GM19099 (cell line): ENCODE data around the gene TLE7.

Experiments used
- POLR2A ChIP-seq: IDR thresholded peaks from 3 replicates; pipeline ENCODE4 v1.6.1; 2011; ENCODE audit warnings: low read depth; ENCODE audit not compliant: insufficient read length; ENCODE audit errors: extremely low read depth

Gene TLE7

GRCh38 chr16:71461686-71462648 is 20.1 kb upstream of the TLE7 start, which contains the start of gene ZNF23:
Gene ZNF23 (minus strand): TSS chr16:71462247. CDS start chr16:71456796, 5,451 bp downstream.
- TF ChIP-seq POLR2A = peak; percentile 97

DNA sequence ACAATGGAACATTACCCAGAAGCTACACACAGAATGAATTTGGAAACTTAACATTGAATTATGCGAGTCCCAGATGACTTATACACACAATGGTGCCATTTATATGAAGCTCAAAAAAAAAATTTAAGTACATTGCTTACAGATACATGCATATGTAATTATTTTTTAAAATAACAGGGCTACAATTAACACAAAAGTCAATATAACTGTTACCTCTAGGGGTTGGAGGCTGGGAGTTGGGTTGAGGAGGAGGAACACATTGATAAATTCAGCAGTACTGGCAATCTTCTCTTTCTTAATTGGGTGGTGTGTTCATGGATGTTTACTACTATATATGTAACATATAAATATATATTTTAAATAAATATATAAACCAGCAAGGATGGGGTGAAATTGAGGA is 19.1 kb upstream of the TLE7 start:
- TF ChIP-seq POLR2A = no peak

- TF ChIP-seq POLR2A = no peak
These were observed 18.4 kb upstream of the TLE7 start for GRCh38 chr16:71460236-71460635.

DNA sequence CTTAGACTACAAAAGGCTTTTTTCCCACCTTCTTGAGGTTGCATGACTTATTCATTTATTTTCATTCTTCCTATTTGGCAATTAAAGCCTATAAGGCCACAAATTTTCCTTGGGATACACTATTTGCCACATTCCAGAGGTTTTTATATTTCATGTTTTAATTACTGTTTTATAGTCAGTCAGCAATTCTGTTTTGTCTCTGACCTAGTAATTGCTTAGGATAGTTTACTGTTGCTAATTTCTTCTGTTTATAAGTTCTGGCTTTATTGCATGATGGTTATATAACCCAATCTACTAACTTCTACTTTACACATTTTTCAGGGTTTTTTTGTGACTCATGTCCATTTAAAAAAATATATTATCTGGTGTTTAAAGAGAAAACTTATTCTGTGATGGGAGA is 17.7 kb upstream of the TLE7 start:
- no peak for TF ChIP-seq POLR2A

GRCh38 chr16:71456801-71457200 is 14.9 kb upstream of the TLE7 start:
- TF ChIP-seq POLR2A = no peak

GRCh38 chr16:71453036-71453435 is 11.2 kb upstream of the TLE7 start:
- TF ChIP-seq POLR2A = no peak

DNA sequence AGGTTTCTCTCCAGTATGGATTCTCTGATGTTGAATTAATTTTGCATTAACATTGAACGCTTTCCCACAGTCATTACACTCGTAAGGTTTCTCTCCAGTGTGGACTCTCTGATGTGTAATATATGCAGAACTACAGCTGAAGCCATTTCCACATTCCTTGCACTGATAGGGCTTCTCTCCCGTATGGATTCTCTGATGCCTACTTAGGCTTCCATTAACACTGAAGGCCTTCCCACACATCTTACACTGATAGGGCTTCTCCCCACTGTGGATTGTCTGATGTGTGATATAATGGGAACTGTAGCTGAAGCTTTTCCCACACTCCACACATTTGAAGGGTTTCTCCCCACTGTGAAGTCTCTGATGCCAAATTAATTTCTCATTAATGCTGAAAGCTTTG is 7.2 kb upstream of the TLE7 start:
- TF ChIP-seq POLR2A = no peak

DNA sequence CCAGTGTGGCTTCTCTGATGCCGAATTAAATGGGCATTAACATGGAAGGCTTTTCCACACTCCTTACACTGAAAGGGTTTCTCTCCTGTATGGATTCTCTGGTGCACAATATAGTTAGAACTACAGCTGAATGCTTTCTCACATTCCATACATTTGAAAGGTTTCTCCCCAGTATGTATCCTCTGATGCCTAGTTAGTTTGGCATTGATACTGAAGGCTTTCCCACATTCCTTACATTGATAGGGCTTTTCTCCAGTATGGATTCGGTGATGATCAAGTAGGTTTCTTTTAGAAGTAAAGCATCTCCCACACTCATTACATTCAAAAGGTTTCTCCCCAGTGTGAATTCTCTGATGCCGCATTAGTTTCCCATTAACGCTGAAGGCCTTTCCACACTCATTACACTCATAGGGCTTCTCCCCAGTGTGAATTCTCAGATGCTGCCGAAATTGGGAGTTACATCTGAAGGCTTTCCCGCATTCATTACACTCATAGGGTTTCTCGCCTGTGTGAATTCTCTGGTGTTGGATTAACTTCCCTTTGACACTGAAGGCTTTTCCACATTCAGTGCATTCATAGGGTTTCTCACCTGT is 6.5 kb upstream of the TLE7 start:
- no peak for TF ChIP-seq POLR2A

DNA sequence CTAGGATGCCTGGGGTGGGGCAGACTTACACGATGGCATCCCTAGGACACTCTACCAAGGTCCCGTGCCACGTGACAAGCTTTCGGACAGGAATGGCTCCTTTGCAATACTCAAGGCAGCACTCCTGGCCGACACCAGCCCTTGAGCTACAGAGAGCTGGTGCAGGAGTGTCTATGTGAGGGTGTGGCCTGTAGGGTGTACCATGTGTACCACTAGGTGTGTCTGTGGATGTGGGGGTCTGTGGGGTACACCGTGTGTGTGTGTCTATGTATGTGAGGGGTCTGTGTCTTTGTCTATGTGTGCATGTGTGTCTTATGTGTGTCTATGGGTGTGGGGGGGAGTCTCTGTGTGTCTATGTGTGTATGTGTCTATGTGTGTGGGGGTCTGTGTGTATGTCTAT is 1.9 kb upstream of the TLE7 start:
- no peak for TF ChIP-seq POLR2A

- TF ChIP-seq POLR2A = no peak
These were observed 355 bp downstream of the TLE7 start for GRCh38 chr16:71441348-71442050.

DNA sequence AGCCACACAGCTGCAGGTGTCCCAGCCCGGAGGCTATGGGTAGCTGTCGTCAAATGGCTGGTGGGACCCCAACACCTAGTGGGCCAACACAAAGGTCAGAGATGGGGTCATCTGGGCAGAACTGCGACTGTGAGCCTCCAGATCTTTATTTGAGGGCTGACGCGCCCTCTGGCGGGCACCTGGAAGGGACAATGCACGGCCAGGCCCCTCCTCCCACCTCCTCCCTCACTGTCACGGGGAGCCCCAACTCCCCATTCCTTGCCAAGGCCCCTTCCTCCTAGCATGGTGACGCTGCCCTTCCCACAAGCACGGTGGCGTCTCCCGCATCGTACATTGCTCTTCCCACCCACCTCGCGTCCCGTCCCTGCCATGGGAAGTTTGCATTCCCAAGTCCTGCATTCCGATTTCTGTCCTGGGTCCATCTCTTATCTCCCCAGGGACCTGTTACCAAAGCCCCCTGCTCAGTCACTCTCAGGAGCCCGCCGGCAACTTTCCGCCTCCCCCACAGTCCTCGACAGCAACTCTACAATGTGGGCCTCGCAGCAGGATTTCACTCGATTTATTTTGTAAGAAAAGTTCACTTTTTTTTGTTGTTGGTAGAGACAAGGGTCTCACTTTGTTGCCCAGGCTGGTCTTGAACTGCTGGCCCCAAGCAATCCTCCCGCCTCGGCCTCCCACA is 1.0 kb downstream of the TLE7 start:
- no peak for TF ChIP-seq POLR2A

- TF ChIP-seq POLR2A = no peak
These were observed 2.3 kb downstream of the TLE7 start for GRCh38 chr16:71439523-71439922.

DNA sequence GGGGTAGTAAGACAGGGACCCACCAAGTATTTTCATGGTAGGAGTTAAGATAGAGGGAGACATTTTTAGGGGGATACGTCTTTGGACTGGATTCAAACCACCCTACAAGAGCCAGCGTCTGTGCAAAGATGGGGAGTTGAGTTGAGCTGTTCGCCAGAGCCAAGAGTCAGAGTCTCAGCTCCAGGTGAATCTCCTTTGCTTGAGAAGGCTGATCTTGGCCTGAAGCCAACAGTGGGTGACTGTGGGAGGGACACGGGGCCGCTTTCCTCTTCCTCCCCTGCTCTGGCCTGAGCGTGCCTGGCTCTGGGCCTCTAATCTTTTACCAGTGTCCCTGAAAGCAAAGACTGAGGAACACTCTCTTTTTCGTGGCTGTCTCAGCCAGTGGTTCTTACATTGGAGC is 5.4 kb downstream of the TLE7 start:
- TF ChIP-seq POLR2A = no peak

GRCh38 chr16:71432906-71433305 is 8.9 kb downstream of the TLE7 start:
- TF ChIP-seq POLR2A = no peak

DNA sequence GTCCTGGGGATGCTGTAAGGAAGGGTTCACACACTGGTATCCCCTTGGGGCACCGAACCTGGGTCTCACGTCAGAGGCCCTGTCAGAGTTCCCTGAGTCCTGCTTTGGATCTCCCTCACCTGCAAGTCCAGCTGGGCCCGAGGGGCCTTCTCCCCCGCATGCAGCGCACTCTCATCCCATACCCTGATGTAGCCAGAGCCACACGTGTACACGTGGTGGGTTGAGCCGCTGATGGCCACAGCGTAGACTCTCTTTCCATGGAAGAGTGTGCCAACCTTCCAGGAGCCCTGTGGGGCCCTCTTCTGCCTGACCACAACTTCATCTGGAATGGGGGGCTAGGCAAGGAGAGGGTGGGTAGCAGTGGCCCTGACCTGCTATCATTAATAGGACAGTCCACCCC is 9.9 kb downstream of the TLE7 start:
- TF ChIP-seq POLR2A = no peak
